AG09319 (cell line): ENCODE measurements around the gene PKLR.
"Not testable (repeated sequence)": the region's sequence is repeated elsewhere in the genome, so short reads cannot be mapped to it uniquely, and the experiment has no call there.

Source experiments
- DNase-seq: peaks from one replicate; pipeline ENCODE4 v3.0.0-alpha.2; 2010; ENCODE audit warnings: low read depth; ENCODE audit errors: extremely low read depth
- TF ChIP-seq, protein P1 (sequence below): IDR thresholded peaks from 2 replicates; pipeline ENCODE4 v1.5.1; 2011; ENCODE audit warnings: low read depth, mild to moderate bottlenecking, inconsistent platforms, low read length, moderate library complexity

The PKLR gene

DNA sequence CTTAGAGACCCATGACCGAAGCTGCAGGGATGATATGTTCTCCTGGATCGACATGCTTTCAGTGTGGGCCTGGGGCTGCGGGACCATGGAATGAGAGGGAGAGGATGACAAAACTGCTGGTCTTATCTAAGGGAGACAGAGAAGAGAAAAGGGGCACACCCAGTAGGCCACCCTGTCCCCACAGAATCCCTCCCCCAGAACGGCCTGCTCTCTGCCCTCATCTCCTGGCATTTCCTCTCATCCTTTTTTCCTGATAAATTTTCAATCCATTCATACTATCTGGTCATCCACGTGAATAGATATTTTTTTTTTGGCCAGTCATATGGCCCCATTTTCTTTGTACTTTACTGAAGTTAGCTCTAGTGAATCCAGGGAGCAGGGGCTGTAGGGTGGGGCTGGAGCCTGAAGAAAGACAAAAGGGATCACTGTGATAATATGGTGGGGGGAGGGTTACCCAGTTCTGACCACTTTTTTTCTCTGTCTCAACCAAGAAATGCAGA, at the start of gene PKLR:
Gene PKLR (minus strand): TSS at position 97 of the 500 bp plus-strand sequence. CDS start 43 bp downstream, at position 54.
- DNase-seq, result no peak
- TF ChIP-seq, protein P1, sequence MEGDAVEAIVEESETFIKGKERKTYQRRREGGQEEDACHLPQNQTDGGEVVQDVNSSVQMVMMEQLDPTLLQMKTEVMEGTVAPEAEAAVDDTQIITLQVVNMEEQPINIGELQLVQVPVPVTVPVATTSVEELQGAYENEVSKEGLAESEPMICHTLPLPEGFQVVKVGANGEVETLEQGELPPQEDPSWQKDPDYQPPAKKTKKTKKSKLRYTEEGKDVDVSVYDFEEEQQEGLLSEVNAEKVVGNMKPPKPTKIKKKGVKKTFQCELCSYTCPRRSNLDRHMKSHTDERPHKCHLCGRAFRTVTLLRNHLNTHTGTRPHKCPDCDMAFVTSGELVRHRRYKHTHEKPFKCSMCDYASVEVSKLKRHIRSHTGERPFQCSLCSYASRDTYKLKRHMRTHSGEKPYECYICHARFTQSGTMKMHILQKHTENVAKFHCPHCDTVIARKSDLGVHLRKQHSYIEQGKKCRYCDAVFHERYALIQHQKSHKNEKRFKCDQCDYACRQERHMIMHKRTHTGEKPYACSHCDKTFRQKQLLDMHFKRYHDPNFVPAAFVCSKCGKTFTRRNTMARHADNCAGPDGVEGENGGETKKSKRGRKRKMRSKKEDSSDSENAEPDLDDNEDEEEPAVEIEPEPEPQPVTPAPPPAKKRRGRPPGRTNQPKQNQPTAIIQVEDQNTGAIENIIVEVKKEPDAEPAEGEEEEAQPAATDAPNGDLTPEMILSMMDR, result no peak

DNA sequence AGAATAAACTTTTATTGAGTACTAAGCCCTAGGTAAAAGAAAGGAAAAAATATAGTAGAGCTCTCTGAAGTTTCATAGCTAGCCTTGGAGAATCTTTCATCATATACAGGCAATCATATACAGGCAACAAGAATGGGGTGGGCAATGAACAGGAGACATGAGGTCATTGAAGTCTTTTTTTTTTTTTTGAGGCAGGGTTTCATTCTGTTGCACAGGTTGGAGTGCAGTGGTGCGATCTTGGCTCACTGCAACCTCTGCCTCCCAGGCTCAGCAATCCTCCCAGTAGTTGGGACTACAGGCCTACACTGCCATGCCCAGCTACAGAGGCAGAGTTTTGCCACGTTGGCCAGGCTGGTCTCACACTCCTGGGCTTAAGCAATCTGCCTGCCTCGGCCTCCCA, 41.6 kb upstream of the PKLR start:
- no peak for DNase-seq
- TF ChIP-seq, protein P1, result no peak

DNA sequence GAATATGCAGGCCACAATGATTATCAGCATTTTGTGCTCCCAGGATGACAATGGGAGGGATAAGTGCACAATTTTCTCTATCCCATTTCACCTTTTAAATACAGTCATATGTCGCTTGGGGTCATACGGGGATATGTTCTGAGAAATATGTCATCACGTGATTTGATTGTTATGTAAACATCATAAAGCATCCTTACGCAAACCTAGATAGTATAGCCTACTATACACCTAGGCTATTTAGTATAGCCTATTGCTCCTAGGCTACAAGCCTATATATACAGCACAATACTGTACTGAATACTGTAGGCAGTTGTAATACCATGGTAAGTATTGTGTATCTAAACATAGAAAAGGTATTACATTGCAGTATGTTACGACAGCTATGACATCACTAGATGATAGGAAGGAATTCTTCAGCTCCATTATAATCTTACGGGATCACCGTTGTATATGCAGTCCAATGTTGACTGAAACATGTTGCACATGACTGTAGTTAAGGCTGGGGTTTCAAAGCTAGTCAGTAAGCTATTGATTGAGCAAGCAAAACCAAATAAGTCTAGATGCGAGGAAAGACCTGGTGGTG, 38.4 kb upstream of the PKLR start:
- TF ChIP-seq, protein P1, result no peak
- no peak for DNase-seq

DNA sequence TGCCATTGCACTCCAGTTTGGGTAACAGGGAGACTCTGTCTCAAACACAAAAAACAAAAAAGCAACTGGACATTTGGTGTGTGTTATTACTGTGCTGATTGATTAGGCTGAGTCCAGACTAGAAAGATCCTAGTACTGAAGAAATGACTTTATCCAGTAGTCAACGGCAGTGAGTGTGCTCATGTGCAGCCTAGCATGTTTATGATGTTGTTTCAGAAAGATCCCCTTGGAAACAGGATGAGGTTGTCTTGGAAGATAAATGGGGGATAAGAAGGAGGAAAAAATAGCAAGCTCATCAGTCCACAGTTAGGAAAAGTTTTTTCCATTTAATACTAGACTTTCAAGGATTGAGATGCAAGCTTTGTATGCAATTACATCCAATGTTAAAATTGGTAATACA, 33.7 kb upstream of the PKLR start:
- DNase-seq, result no peak
- TF ChIP-seq, protein P1, result no peak

DNA sequence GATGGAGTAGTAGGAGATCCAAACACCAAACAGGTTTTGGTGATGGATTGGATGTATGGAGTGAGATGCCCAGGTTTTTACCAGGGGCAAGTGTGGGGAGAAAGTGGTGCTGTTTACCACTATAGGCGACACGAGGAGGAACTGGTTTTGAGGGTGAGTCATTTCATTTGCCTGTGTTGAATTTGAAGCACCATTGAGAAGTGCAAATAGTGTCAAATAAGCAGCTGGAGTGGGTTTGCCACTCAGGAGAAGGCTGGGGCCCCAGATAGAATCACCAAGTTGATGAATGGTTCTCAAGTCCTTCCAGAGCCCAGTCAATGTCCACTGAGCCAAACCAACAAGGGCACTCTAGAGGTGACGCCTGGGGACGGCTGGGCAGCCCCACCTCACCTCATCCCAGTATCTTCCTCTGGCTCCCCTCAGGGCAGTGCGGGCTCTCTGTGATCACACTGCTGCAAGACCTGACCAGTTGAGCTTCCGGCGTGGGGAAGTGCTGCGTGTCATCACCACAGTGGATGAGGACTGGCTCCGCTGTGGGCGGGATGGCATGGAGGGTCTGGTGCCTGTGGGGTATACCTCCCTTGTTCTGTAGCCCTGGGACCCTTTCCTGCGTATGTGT, 28.9 kb upstream of the PKLR start:
- no peak for DNase-seq
- TF ChIP-seq, protein P1, result no peak

DNA sequence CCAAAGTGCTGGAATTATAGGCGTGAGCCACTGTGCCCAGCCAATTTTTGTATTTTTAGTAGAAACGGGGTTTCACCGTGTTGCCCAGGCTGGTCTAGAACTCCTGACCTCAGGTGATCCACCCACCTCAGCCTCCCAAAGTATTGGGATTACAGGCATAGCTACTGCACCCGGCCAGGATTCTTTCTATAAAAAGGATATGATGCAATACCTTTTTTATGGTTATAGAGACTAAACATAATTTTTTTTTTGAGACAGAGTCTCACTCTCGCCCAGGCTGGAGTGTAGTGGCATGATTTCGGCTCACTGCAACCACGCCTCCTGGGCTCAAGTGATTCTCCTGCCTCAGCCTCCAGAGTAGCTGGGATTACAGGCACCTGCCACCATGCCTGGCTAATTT, 27.6 kb upstream of the PKLR start:
- DNase-seq, result not testable (repeated sequence)

DNA sequence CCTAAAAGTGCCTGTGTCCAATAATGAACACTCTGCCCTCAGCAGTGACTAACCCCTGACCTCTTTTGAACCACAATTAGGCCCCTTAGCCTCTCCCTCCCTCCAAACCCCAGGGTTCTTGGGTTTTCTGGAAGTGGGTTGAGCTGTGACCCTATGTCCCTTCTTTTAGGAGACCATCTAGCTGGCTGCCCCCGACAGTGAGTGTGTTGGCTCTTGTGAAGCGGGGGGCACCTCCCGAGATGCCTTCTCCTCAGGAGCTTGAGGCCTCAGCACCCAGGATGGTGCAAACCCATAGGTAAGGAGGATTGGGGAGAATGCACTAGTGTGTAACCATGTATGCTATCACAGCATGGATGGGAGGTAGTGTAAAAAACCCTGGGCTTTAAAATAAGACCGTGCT, 26.7 kb upstream of the PKLR start:
- TF ChIP-seq, protein P1, result no peak
- DNase-seq, result no peak

DNA sequence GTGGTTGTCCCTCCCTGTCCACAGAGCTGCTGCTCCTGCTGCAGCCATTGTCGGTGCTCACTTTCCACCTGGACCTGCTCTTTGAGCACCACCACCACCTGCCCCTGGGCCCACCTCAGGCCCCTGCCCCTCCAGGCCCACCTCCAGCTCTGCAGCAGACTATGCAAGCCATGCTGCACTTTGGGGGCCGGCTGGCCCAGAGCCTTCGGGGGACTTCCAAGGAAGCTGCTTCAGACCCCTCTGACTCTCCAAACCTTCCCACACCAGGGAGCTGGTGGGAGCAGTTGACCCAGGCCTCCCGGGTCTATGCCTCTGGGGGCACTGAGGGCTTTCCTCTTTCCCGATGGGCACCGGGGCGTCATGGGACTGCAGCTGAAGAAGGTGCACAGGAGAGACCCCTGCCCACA, 25.4 kb upstream of the PKLR start:
- TF ChIP-seq, protein P1, result no peak
- DNase-seq, result no peak
